Glomerular visceral epithelial cell (primary cell): Measurements from ENCODE around the gene KMT2D.
A peak's percentile ranks its signal among the peaks of the same experiment; 100 is the strongest.

Source experiments
- DNase-seq: peaks from one replicate; pipeline ENCODE4 v3.0.0-alpha.2; 2016; ENCODE audit errors: extremely low spot score

KMT2D gene

GRCh38 chr12:49060237-49061156, at the start of gene KMT2D:
TSS of gene KMT2D (minus strand) at chr12:49060794. CDS start at chr12:49055324, 5,470 bp downstream.
- peak; percentile 90 for DNase-seq

DNA sequence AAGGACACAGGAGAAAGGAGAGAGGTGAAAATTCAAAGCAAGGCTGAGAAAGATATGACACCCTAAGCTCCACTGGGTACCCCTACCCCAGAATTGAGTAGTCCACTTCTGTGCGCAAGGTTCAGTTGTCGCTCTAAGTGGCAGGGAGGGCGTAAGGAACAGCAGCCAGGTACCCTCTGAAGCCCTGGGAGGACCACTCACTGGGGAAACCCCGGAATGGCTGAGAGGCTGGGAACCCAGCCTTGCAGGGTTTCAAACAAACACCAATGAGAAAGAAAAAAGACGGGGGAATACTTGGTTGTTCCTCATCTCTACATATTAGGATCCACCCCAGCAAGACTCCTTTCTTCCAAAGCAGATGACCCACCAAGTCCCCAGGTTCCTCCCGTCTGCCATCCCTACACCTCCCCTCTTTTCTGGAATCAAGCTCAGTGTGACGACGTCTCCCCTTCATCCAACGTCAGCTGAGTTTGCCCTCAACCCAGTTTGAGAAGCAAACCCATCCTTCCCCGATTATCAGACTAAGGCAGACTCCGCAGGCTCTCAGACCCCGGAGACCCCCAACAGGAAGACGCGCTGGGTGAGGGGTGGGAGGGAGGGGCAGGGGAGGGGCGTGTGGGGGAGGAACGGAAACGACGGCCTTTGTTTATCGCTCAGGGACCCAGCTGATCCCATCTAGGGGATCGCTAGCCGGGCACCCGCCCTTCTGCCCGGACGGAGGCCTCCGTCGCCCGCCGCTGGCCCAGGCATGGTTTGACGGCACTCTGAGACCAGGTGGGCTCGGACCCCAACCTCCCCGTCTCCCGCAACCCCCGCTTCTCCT, 49.3 kb upstream of the KMT2D start:
- no peak for DNase-seq

GRCh38 chr12:49108958-49109404, 48.4 kb upstream of the KMT2D start:
- no peak for DNase-seq

- DNase-seq = peak; percentile 61
Observed at GRCh38 chr12:49105504-49106084, 45.0 kb upstream of the KMT2D start.

GRCh38 chr12:49104822-49105221, 44.2 kb upstream of the KMT2D start:
- no peak for DNase-seq

DNA sequence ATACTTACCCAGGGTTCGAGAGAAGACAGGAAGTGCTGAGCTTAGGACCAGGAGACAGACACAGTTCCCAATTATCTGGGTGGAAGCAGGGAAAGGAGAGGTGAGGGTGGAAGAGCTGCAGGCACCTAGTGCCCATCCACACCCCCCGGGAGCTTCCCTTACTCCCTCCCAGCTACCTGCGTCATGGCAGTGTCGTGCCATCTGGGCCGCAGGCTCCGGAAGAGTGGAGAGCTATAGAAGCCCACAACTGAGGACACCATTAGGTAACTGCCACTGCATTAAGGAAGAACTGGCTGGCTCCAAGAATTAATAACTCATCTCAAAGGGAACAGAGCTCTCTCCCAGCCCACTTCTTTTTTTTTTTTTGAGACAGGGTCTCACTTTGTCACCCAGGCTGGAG, 39.8 kb upstream of the KMT2D start:
- no peak for DNase-seq

- DNase-seq = no peak
Observed at GRCh38 chr12:49098703-49099102, 38.1 kb upstream of the KMT2D start.

- peak; percentile 48 for DNase-seq
Observed at GRCh38 chr12:49098035-49098451, 37.4 kb upstream of the KMT2D start.

- no peak for DNase-seq
Observed at GRCh38 chr12:49097381-49097780, 36.8 kb upstream of the KMT2D start.

DNA sequence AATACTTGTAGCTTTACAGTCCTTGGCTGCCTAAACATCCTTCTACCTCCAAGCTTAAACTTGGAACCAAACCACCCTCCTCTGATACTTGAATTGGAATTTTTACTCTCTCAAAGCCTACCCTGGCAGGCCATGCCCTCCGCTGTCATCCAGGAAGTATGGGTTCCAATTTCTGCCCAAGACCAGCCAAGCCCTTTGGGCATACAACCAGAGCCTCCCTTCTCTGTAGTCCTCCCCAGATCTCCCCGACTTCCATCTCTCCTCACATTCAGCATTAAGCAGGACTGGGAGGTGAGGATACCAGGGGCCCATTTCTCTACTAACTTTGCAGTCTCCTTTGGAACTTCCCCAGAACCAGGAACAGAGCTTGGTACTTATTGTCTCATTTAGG, 34.4 kb upstream of the KMT2D start:
- no peak for DNase-seq

- no peak for DNase-seq
Observed at GRCh38 chr12:49094160-49094974, 33.8 kb upstream of the KMT2D start, which contains the start of gene DHH. TSS of gene DHH (minus strand) at chr12:49094801. CDS start at chr12:49094512, 289 bp downstream.

DNA sequence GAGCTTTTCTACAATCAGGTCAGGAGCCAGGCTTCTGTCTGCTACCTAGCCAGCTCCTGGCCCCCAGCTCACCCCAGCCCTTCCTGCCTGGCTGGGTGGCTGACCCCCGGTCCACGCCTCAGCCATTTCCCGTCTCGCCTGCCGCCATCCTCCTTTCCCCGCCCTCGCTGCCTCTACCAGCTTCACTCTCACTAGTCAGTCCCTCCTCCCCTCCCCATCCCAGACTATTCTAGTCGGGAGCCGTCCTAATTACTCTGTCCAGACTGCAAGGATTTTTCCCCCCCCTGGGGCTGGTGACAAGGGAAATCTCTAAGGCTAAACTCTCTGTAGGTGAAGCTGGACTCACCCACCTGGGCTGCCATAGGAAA, 33.2 kb upstream of the KMT2D start:
- no peak for DNase-seq

GRCh38 chr12:49092816-49093406, 32.3 kb upstream of the KMT2D start:
- no peak for DNase-seq

- peak; percentile 57 for DNase-seq
Observed at GRCh38 chr12:49092086-49092815, 31.7 kb upstream of the KMT2D start.

GRCh38 chr12:49091836-49092085, 31.2 kb upstream of the KMT2D start:
- DNase-seq = no peak

DNA sequence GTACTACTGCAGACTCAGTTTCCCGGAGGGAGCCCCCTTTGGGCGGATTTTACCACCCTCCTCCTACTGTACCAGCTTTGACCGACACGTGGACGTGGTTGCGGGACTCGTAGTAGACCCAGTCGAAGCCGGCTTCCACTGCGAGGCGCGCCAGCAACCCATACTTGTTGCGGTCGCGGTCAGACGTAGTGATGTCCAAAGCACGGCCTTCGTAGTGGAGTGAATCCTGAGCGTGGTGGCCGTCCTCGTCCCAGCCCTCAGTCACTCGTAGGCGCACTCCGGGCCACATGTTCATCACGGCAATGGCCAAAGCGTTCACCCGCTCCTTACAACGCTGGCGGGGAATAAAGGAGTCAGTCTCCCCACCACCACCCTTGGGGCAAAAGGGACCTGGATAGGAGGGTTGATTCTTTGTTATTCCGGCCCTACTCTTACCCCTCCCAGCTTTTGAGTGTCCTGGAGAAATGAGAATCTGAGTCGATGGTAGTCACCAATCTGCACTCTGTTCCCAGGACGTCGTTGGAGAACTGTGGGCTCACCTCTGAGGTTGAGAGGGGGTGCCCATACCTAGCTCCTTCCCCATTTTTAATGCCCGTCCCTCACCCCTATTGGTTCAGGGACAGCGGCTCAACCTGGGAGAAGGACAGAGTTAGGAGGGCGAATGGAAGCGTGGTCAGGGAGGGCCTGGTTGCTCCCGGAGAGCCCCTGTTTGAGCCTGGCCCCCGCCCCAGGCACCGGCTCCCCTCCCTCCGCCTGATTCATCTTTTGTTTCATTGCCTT, 30.7 kb upstream of the KMT2D start:
- no peak for DNase-seq

- peak; percentile 27 for DNase-seq
Observed at GRCh38 chr12:49089821-49090773, 29.5 kb upstream of the KMT2D start.

- no peak for DNase-seq
Observed at GRCh38 chr12:49088932-49089330, 28.3 kb upstream of the KMT2D start.
